KMS-11 (cell line): Measurements from ENCODE around the gene DNAAF6.

Experiments used
- H2AFZ ChIP-seq: fragments of 200-600 bp; sonication (generic); 2 replicates; pipeline ENCODE4 v1.6.1; 2016; ENCODE audit warnings: antibody characterized with exemption, mixed run types, low read depth
- H3K27ac ChIP-seq: fragments of 200-600 bp; sonication (generic); 2 replicates; pipeline ENCODE4 v1.6.1; 2016; ENCODE audit warnings: mild to moderate bottlenecking, mixed run types
- H3K27me3 ChIP-seq: fragments of 200-600 bp; sonication (generic); 2 replicates; pipeline ENCODE4 v1.6.1; 2017; ENCODE audit warnings: mild to moderate bottlenecking, low read depth, mixed run types, moderate library complexity; ENCODE audit not compliant: insufficient read depth
- H3K36me3 ChIP-seq: fragments of 200-600 bp; sonication (generic); 2 replicates; pipeline ENCODE4 v1.6.1; 2017; ENCODE audit warnings: mild to moderate bottlenecking, mixed run types; ENCODE audit not compliant: insufficient read depth
- H3K4me1 ChIP-seq: fragments of 200-600 bp; sonication (generic); 2 replicates; pipeline ENCODE4 v1.6.1; 2016; ENCODE audit warnings: mild to moderate bottlenecking, low read depth, mixed run types; ENCODE audit not compliant: poor library complexity, severe bottlenecking
- H3K4me2 ChIP-seq: fragments of 200-600 bp; sonication (generic); 2 replicates; pipeline ENCODE4 v1.7.0; 2016; ENCODE audit warnings: mild to moderate bottlenecking, mixed run types
- H3K4me3 ChIP-seq: fragments of 200-600 bp; sonication (generic); IDR thresholded peaks from 2 replicates; pipeline ENCODE4 v1.6.1; 2017; ENCODE audit warnings: low read depth, low read length, mixed read lengths; ENCODE audit not compliant: insufficient read depth
- H3K79me2 ChIP-seq: fragments of 200-600 bp; sonication (generic); 2 replicates; pipeline ENCODE4 v1.6.1; 2016; ENCODE audit warnings: low read depth, mixed run types; ENCODE audit not compliant: insufficient read depth
- H3K9ac ChIP-seq: fragments of 200-600 bp; sonication (generic); 2 replicates; pipeline ENCODE4 v1.6.1; 2016; ENCODE audit warnings: mild to moderate bottlenecking, mixed run types
- H4K20me1 ChIP-seq: fragments of 200-600 bp; sonication (generic); 2 replicates; pipeline ENCODE4 v1.6.1; 2016; ENCODE audit warnings: mild to moderate bottlenecking, mixed run types; ENCODE audit not compliant: insufficient read depth
- TF ChIP-seq, protein P1 (sequence below): fragments of 200-600 bp; sonication (generic); conservative IDR thresholded peaks from 2 replicates; pipeline ENCODE4 v1.6.1; 2017; ENCODE audit warnings: low read depth, mild to moderate bottlenecking, antibody characterized with exemption, low read length, moderate library complexity, mixed read lengths

The DNAAF6 gene

DNA sequence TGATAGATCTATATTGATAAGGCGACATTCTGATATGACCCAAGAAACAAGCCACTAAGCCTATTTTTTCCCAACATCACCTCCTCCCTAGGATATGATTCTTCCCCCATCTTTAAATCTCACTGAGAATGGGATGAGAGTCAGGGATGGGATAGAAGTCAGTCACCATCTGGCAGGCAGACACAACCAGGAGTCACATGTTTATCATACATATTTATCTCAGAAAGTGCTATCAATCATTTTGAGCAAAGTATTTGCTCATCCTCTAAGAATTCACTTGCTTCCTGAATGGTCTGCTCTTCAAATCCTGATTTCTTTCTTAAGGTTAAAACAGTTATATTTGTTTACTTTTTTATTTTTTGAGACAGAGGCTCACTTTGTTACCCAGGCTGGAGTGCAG, 20.3 kb downstream of the DNAAF6 start:
- Histone ChIP-seq H3K36me3 (no peaks in the 10 kb centered on the region), H3K9ac (no peak overlapping the region), H4K20me1 (no peaks in the 10 kb centered on the region), H2AFZ (no peak overlapping the region), H3K27ac (no peak overlapping the region), H3K27me3 (no peaks in the 10 kb centered on the region), H3K4me3 (no peak overlapping the region), H3K4me1 (no peaks in the 10 kb centered on the region), H3K4me2 (no peak overlapping the region), H3K79me2 (no peaks in the 10 kb centered on the region)
- TF ChIP-seq, protein P1, sequence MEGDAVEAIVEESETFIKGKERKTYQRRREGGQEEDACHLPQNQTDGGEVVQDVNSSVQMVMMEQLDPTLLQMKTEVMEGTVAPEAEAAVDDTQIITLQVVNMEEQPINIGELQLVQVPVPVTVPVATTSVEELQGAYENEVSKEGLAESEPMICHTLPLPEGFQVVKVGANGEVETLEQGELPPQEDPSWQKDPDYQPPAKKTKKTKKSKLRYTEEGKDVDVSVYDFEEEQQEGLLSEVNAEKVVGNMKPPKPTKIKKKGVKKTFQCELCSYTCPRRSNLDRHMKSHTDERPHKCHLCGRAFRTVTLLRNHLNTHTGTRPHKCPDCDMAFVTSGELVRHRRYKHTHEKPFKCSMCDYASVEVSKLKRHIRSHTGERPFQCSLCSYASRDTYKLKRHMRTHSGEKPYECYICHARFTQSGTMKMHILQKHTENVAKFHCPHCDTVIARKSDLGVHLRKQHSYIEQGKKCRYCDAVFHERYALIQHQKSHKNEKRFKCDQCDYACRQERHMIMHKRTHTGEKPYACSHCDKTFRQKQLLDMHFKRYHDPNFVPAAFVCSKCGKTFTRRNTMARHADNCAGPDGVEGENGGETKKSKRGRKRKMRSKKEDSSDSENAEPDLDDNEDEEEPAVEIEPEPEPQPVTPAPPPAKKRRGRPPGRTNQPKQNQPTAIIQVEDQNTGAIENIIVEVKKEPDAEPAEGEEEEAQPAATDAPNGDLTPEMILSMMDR = no peak

DNA sequence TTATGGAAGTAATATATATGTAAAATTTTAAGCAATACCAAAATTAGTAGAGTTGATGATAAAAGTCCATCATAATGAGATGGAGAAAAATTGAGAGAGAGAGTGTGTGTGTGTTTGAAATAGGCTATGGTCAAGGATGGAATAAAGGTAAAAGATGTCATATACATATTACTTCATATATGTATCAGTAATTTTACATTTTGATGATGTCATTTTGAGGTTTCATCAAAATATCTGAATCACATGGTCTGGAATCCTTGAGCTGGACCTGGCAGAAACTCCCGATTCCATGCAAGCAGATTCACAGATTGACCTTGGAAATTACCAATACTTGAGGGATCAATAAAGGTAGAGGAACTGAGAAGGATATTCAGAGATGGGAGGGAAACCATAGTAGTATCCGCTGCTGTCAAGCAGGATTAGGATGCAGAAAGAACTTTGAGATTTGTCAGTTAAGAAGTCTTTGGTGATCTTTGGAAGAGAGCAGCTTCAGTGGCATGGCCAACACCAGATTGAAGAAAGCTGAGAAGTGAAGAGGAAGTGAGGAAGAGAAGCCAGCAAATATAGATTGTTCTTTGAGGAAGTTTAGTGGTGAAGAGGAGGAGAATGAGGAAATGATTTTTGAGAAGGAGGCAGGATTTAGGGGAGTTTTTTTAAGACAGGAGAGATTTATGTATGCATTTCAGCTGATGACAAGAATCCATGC, 21.5 kb downstream of the DNAAF6 start:
- TF ChIP-seq, protein P1 = no peak
- Histone ChIP-seq H3K4me3 (no peak overlapping the region), H2AFZ (no peak overlapping the region), H3K79me2 (no peaks in the 10 kb centered on the region), H3K36me3 (no peaks in the 10 kb centered on the region), H3K27ac (no peak overlapping the region), H3K4me1 (no peaks in the 10 kb centered on the region), H3K27me3 (no peaks in the 10 kb centered on the region), H3K9ac (no peak overlapping the region), H4K20me1 (no peaks in the 10 kb centered on the region), H3K4me2 (no peak overlapping the region)

DNA sequence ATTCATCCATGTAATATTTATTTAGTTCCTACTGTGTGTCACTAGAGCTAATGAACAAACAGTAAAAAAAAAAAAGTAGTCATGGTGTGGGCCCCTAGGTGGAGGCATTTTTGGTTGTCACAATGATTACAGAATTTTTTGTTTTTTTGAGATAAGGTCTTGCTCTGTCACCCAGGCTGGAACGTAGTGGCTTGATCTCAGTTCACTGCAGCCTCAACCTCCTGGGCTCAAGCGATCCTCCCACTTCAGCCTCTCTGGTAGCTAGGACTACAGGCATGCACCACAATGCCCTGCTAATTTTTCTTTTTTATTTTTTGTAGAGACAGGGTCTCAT, 22.0 kb downstream of the DNAAF6 start:
- no peaks in the 10 kb centered on the region for H4K20me1 ChIP-seq
- H2AFZ ChIP-seq = no peak overlapping the region
- no peak overlapping the region for H3K9ac ChIP-seq
- TF ChIP-seq, protein P1 = no peak
- H3K4me1 ChIP-seq = no peaks in the 10 kb centered on the region
- no peaks in the 10 kb centered on the region for H3K27me3 ChIP-seq
- no peaks in the 10 kb centered on the region for H3K79me2 ChIP-seq
- no peak overlapping the region for H3K4me3 ChIP-seq
- no peaks in the 10 kb centered on the region for H3K36me3 ChIP-seq
- H3K4me2 ChIP-seq = no peak overlapping the region
- no peak overlapping the region for H3K27ac ChIP-seq

DNA sequence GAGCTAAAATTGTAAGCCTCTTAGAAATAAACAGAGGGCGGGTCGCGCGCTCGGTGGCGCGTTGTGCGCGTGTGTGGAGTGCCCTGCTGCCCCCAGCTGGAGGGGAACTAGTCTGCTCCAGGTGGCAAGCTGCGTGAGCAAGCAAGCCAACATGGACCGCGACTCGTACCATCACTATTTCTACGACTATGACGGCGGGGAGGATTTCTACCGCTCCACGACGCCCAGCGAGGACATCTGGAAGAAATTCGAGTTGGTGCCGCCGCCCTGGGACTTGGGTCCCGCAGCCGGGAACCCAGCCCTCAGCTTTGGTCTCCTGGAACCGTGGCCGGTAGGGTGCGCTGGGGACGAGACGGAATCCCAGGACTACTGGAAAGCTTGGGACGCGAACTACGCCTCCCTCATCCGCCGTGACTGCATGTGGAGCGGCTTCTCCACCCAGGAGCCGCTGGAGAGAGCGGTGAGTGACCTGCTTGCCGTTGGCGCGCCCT, 66.1 kb downstream of the DNAAF6 start:
- Histone ChIP-seq H3K4me1 (no peaks in the 10 kb centered on the region), H3K9ac (no peak overlapping the region), H3K27me3 (no peaks in the 10 kb centered on the region), H3K4me3 (no peak overlapping the region), H4K20me1 (no peaks in the 10 kb centered on the region), H2AFZ (no peak overlapping the region), H3K27ac (no peak overlapping the region), H3K36me3 (no peaks in the 10 kb centered on the region), H3K4me2 (no peak overlapping the region), H3K79me2 (no peaks in the 10 kb centered on the region)
- TF ChIP-seq, protein P1 = no peak
